ENCODE data around the gene GLRA3.
"Not testable (repeated sequence)": the region's sequence is repeated elsewhere in the genome, so short reads cannot be mapped to it uniquely, and the experiment has no call there.

GLRA3 gene

GRCh38 chr4:174713181-174713580 lies 115.9 kb downstream of the GLRA3 start:
- DNase-seq = no peak

- no peak for DNase-seq
Observed at GRCh38 chr4:174709526-174709925, 119.5 kb downstream of the GLRA3 start.

- no peak for DNase-seq
Observed at GRCh38 chr4:174708381-174708780, 120.7 kb downstream of the GLRA3 start.

GRCh38 chr4:174707902-174708301 lies 121.1 kb downstream of the GLRA3 start:
- DNase-seq = no peak

GRCh38 chr4:174707051-174707676 lies 121.9 kb downstream of the GLRA3 start:
- no peak for DNase-seq

- no peak for DNase-seq
Observed at GRCh38 chr4:174702979-174703478, 126.0 kb downstream of the GLRA3 start.

- DNase-seq = no peak
Observed at GRCh38 chr4:174699654-174700053, 129.4 kb downstream of the GLRA3 start.

- DNase-seq = no peak
Observed at GRCh38 chr4:174697896-174698295, 131.2 kb downstream of the GLRA3 start.

- no peak for DNase-seq
Observed at GRCh38 chr4:174697202-174697601, 131.8 kb downstream of the GLRA3 start.

- DNase-seq = no peak
Observed at GRCh38 chr4:174696657-174697056, 132.4 kb downstream of the GLRA3 start.

- DNase-seq = not testable (repeated sequence)
Observed at GRCh38 chr4:174691876-174692275, 137.2 kb downstream of the GLRA3 start.

GRCh38 chr4:174690665-174691064 lies 138.4 kb downstream of the GLRA3 start:
- DNase-seq = no peak

GRCh38 chr4:174689618-174690017 lies 139.4 kb downstream of the GLRA3 start:
- no peak for DNase-seq

- DNase-seq = no peak
Observed at GRCh38 chr4:174686826-174687225, 142.2 kb downstream of the GLRA3 start.

GRCh38 chr4:174681723-174682300 lies 147.2 kb downstream of the GLRA3 start:
- no peak for DNase-seq

GRCh38 chr4:174674305-174674840 lies 154.7 kb downstream of the GLRA3 start:
- DNase-seq = no peak

GRCh38 chr4:174673865-174674264 lies 155.2 kb downstream of the GLRA3 start:
- no peak for DNase-seq

GRCh38 chr4:174672276-174672675 lies 156.8 kb downstream of the GLRA3 start:
- DNase-seq = no peak

GRCh38 chr4:174669270-174669669 lies 159.8 kb downstream of the GLRA3 start:
- DNase-seq = no peak

- DNase-seq = no peak
Observed at GRCh38 chr4:174665799-174666198, 163.2 kb downstream of the GLRA3 start.

GRCh38 chr4:174663216-174663615 lies 165.8 kb downstream of the GLRA3 start:
- DNase-seq = no peak

GRCh38 chr4:174658246-174658645 lies 170.8 kb downstream of the GLRA3 start:
- no peak for DNase-seq

GRCh38 chr4:174657472-174657871 lies 171.6 kb downstream of the GLRA3 start:
- DNase-seq = no peak

GRCh38 chr4:174654634-174655033 lies 174.4 kb downstream of the GLRA3 start:
- no peak for DNase-seq

Data from activated CD4-positive, CD25-positive, alpha-beta regulatory T cell treated with anti-CD3 and anti-CD28 coated beads, Interleukin-2, amount 50 U/mL, for 72 hours (primary cell).